Tibial nerve (tissue), 4 donors: Measurements from ENCODE around the gene PRELID1. TPM values are rescaled to one million over a fixed set of nuclear protein-coding genes. Genes with fewer than 3 reads are reported as not detected.

Experiments used
- DNase-seq, 2 donors: peaks; one replicate each; pipeline ENCODE4 v3.0.0-alpha.2; 2019; ENCODE audit warnings: low spot score in 2 of 2
- H3K27ac ChIP-seq, 4 donors: fragments of 200-600 bp; sonication (generic) in 3 of 4; one replicate each; pipeline ENCODE4 v1.5.1; 2017 to 2019; ENCODE audit warnings: mild to moderate bottlenecking in 1 of 4
- H3K27me3 ChIP-seq, 2 donors: fragments of 200-600 bp; sonication (generic) in 1 of 2; one replicate each; pipeline versions ENCODE4 v1.5.1 to v1.6.0; 2017 to 2019
- H3K36me3 ChIP-seq, 3 donors: fragments of 200-600 bp; sonication (generic); one replicate each; pipeline ENCODE4 v1.5.1; 2018 to 2019
- H3K4me1 ChIP-seq, 4 donors: fragments of 200-600 bp; sonication (generic) in 3 of 4; one replicate each; pipeline ENCODE4 v1.5.1; 2017 to 2019
- H3K4me3 ChIP-seq, 4 donors: fragments of 200-600 bp; sonication (generic) in 3 of 4; one replicate each; pipeline ENCODE4 v1.5.1; 2017 to 2019; ENCODE audit warnings: mild to moderate bottlenecking in 1 of 4, moderate library complexity in 1 of 4
- H3K9me3 ChIP-seq, 4 donors: fragments of 200-600 bp; sonication (generic) in 3 of 4; one replicate each; pipeline ENCODE4 v1.5.1; 2017 to 2019
- CTCF ChIP-seq, 5 experiments: fragments of 200-600 bp in 3 of 5; fragments of 450-650 bp in 2 of 5; sonication (generic) in 3 of 5; IDR thresholded peaks; one replicate each; pipeline ENCODE4 v1.5.1; 2016 to 2019; ENCODE audit warnings: antibody characterized with exemption in 5 of 5, mild to moderate bottlenecking in 3 of 5, moderate library complexity in 2 of 5
- EP300 ChIP-seq, 2 donors: sonication (generic); formaldehyde crosslinking; IDR thresholded peaks; one replicate each; pipeline ENCODE4 v1.6.1; 2017; ENCODE audit warnings: antibody characterized with exemption in 2 of 2, mild to moderate bottlenecking in 1 of 2
- POLR2A ChIP-seq, 2 donors: fragments of 450-650 bp; IDR thresholded peaks; one replicate each; pipeline ENCODE4 v1.6.1; 2017; ENCODE audit warnings: antibody characterized with exemption in 2 of 2, mild to moderate bottlenecking in 2 of 2, moderate library complexity in 2 of 2
- WGBS, 2 donors: methylation state at CpG; one replicate each; pipeline ENCODE4 v1.1.5; 2018; 5-methylcytosine and 5-hydroxymethylcytosine counted together
- total RNA-seq, 4 donors: library from RNA; depleted of rRNA; stranded (reverse); fragments of >200 nt; gene quantifications; one replicate each; pipeline ENCODE4 v1.1.0, GENCODE V29; 2016

PRELID1 gene
- total RNA-seq, 4 donors from 2014 or later = 52.6 to 87.0 (median 65.2) TPM

DNA sequence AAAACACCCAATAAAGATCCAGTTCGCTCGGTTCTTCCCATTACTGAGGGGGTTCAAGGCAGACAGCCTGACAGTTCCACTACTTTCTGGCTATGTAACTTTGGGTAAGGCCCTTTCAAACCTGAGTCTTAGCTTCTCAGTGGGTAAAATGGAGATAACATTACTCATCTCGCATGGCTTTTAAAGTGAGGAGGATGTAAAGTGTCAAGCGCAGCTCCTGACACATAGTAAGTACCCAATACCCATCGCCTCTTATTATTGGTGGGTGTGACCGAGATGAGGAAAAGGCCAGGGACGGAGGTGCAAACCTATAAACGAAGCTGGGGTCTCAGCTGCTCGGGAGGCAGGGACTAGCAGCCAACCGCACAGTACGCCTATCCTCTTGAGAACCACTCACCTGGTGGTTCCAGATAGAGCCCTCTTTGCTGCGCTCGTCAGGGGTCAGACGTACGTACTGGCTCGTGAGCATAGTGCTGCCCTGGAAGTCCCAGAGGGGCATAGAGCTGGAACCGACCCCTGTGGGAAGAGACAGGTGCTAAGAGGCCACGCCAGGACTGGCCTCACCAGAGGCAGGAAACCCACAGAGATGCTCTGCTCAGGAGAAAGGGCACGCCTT lies 47.3 kb downstream of the PRELID1 start:
- peaks cover 0 to 52% (median 20%) of the 10 kb centered on the region in 4 donors for H3K4me1 ChIP-seq
- DNase-seq = no peak
- no peak for TF ChIP-seq POLR2A (IDR thresholded peaks at IDR 0.05)
- no peak for TF ChIP-seq EP300 (IDR thresholded peaks at IDR 0.05)
- TF ChIP-seq CTCF (IDR thresholded peaks at IDR 0.05) = no peak
- no peaks in the 10 kb centered on the region for H3K9me3 ChIP-seq
- WGBS, 2 donors = 13 to 19% methylated on average over 15 to 19 of the region's 19 CpGs
- H3K27me3 ChIP-seq = no peaks in the 10 kb centered on the region
- peaks cover 0 to 29% (median 0%) of the 10 kb centered on the region in 3 donors for H3K36me3 ChIP-seq
- peak overlapping the region; percentile 64 to 91 (median 88) for H3K27ac ChIP-seq
- peak overlapping the region; percentile 66 to 86 (median 84) for H3K4me3 ChIP-seq

- Histone ChIP-seq H3K27ac (peak within 1 kb of the TSS; percentile 64 to 91 (median 88)), H3K36me3 (peaks cover 0 to 26% (median 0%) of the 10 kb centered on the region in 3 donors), H3K9me3 (no peaks in the 10 kb centered on the region), H3K4me3 (peak within 1 kb of the TSS; percentile 66 to 86 (median 84)), H3K4me1 (peaks cover 0 to 46% (median 20%) of the 10 kb centered on the region in 4 donors), H3K27me3 (no peaks in the 10 kb centered on the region)
- peak; percentile 85 to 96 for DNase-seq
- TF ChIP-seq EP300 (IDR thresholded peaks at IDR 0.05) = peak; percentile 66 to 89
- no peak for TF ChIP-seq CTCF (IDR thresholded peaks at IDR 0.05)
- 6 to 12% methylated on average over 36 to 50 of the region's 55 CpGs for WGBS, 2 donors
Measured at GRCh38 chr5:177351392-177352329, 48.1 kb downstream of the PRELID1 start, which contains the start of gene LMAN2. TSS of gene LMAN2 (minus strand) at chr5:177351668. CDS start at chr5:177351647, 21 bp downstream.

- Histone ChIP-seq H3K27ac (no peak overlapping the region), H3K4me3 (no peak overlapping the region), H3K27me3 (no peaks in the 10 kb centered on the region), H3K9me3 (no peaks in the 10 kb centered on the region), H3K4me1 (peaks cover 0 to 35% (median 24%) of the 10 kb centered on the region in 4 donors), H3K36me3 (peaks cover 0 to 15% (median 0%) of the 10 kb centered on the region in 3 donors)
- 61 to 72% methylated on average over 5 of the region's 5 CpGs for WGBS, 2 donors
- no peak for DNase-seq
- TF ChIP-seq CTCF (IDR thresholded peaks at IDR 0.05) = no peak
- TF ChIP-seq POLR2A (IDR thresholded peaks at IDR 0.05) = no peak
- no peak for TF ChIP-seq EP300 (IDR thresholded peaks at IDR 0.05)
Measured at GRCh38 chr5:177353093-177353492, 49.5 kb downstream of the PRELID1 start.

GRCh38 chr5:177354256-177354655 lies 50.7 kb downstream of the PRELID1 start:
- TF ChIP-seq POLR2A (IDR thresholded peaks at IDR 0.05) (no peak), EP300 (IDR thresholded peaks at IDR 0.05) (no peak), CTCF (IDR thresholded peaks at IDR 0.05) (no peak)
- WGBS, 2 donors = 90 to 91% methylated on average over 3 of the region's 3 CpGs
- Histone ChIP-seq H3K27me3 (no peaks in the 10 kb centered on the region), H3K9me3 (no peaks in the 10 kb centered on the region), H3K4me1 (peaks cover 0 to 35% (median 25%) of the 10 kb centered on the region in 4 donors), H3K4me3 (no peak overlapping the region), H3K36me3 (peaks cover 0 to 11% (median 0%) of the 10 kb centered on the region in 3 donors), H3K27ac (no peak overlapping the region)
- no peak for DNase-seq
